ENCODE data around the gene ICAM5.

The ICAM5 gene

GRCh38 chr19:10292206-10292788 lies 2.5 kb downstream of the ICAM5 start:
- DNase-seq (ENCODE audit: low read depth, low spot score): peak; percentile 83

- no peak for DNase-seq (ENCODE audit: low read depth, low spot score)
Observed at GRCh38 chr19:10292789-10293636, 3.3 kb downstream of the ICAM5 start.

GRCh38 chr19:10293637-10294367 lies 4.0 kb downstream of the ICAM5 start:
- DNase-seq (ENCODE audit: low read depth, low spot score): peak; percentile 20

- DNase-seq (ENCODE audit: low read depth, low spot score): peak; percentile 73
Observed at GRCh38 chr19:10294368-10294697, 4.6 kb downstream of the ICAM5 start.

- peak; percentile 39 for DNase-seq (ENCODE audit: low read depth, low spot score)
Observed at GRCh38 chr19:10295305-10295846, 5.6 kb downstream of the ICAM5 start.

GRCh38 chr19:10295847-10296591 lies 6.3 kb downstream of the ICAM5 start:
- DNase-seq (ENCODE audit: low read depth, low spot score): peak; percentile 50

- DNase-seq (ENCODE audit: low read depth, low spot score): no peak
Observed at GRCh38 chr19:10299545-10300458, 10.1 kb downstream of the ICAM5 start.

GRCh38 chr19:10305139-10305806 lies 15.5 kb downstream of the ICAM5 start:
- no peak for DNase-seq (ENCODE audit: low read depth, low spot score)

- DNase-seq (ENCODE audit: low read depth, low spot score): no peak
Observed at GRCh38 chr19:10306327-10306726, 16.6 kb downstream of the ICAM5 start.

- DNase-seq (ENCODE audit: low read depth, low spot score): no peak
Observed at GRCh38 chr19:10309423-10309822, 19.7 kb downstream of the ICAM5 start, which contains the start of gene ZGLP1. ZGLP1 (minus strand) TSS chr19:10309815.

- DNase-seq (ENCODE audit: low read depth, low spot score): peak; percentile 87
Observed at GRCh38 chr19:10315335-10316214, 25.8 kb downstream of the ICAM5 start, which contains the start of gene FDX2. FDX2 (minus strand) TSS chr19:10316015; CDS start chr19:10315996, 19 bp downstream.

- DNase-seq (ENCODE audit: low read depth, low spot score): no peak
Observed at GRCh38 chr19:10316229-10317044, 26.7 kb downstream of the ICAM5 start.

GRCh38 chr19:10317045-10317856 lies 27.5 kb downstream of the ICAM5 start:
- DNase-seq (ENCODE audit: low read depth, low spot score): no peak

- no peak for DNase-seq (ENCODE audit: low read depth, low spot score)
Observed at GRCh38 chr19:10317857-10318462, 28.2 kb downstream of the ICAM5 start.

GRCh38 chr19:10318807-10319682 lies 29.3 kb downstream of the ICAM5 start:
- no peak for DNase-seq (ENCODE audit: low read depth, low spot score)
